Activated gamma-delta T cell treated with anti-CD3 and anti-CD28 coated beads, Interleukin-2, amount 50 U/mL, for 16 hours (primary cell): ENCODE data around the gene XKR3.
"Not testable (repeated sequence)": the region's sequence is repeated elsewhere in the genome, so short reads cannot be mapped to it uniquely, and the experiment has no call there.

Source experiments
- DNase-seq: peaks from one replicate; pipeline ENCODE4 v3.0.0-alpha.2; 2020; ENCODE audit warnings: low read depth

The XKR3 gene

DNA sequence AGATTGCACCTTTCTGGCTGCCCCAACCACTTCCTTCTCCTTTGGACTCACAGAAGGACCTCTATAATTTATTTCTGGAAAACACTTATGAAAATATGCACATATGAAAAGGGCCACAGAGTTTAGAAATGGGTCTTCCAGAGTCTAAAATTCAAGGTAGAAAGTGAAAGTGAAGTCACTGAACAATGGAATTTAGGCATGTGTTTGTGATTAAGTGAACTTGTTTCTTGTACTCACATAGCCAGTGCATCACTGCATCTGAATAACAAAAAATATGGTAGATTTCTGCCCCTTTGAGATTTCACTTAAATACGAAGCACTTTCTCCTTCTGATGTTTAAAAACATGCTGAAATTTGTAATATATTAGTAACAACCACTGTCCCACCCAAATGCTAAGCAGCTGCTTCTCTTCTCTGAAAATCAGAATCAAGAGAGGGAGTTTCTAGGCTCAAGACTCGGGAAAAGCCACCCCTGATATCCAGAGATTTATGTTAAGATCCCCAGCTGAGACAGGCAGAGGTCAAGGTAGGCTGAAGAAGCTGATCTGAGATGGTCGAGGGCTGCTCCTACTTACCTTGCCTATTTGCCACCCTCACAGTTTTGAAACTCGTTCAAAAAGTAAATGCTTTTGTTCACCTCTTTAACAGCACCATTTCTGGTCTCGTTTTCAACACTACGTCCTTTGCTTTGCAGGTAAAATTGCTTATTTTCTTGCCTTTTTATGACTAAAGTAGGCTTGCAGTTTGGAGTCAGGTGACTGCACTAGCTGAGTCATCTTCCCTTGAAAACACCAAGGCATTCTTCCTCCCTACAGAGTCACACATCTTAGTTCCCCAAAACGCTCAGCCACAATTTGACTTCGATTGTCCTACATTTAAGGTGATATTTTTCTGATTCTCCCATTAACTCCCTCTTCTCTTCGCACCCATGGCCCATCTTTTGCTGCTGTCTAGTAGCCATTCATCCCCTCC, at the start of gene XKR3:
Gene XKR3, minus strand, starts transcription at position 696 of the 972 bp plus-strand sequence. CDS start 17,338 bp downstream, outside the sequence.
- DNase-seq = no peak

DNA sequence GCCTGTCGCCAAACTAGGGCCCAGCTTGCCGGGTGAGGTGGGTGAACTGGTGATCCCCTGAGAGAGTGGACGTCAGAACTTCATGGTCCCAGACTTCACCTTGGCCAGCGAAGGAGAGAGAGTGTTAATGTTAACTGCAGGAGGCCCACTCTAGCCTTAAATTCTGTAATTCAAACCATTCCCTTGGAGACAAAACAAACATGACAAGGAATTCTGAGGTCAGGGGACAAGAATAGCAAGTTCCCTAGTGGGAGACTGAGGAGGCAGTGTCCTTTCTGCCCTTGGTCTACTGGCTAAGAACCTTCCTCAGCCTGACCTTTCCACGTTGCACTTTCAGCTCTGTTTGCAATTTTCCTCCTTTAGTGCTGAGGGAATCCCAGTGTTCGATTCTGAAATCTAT, 44.4 kb upstream of the XKR3 start:
- not testable (repeated sequence) for DNase-seq

DNA sequence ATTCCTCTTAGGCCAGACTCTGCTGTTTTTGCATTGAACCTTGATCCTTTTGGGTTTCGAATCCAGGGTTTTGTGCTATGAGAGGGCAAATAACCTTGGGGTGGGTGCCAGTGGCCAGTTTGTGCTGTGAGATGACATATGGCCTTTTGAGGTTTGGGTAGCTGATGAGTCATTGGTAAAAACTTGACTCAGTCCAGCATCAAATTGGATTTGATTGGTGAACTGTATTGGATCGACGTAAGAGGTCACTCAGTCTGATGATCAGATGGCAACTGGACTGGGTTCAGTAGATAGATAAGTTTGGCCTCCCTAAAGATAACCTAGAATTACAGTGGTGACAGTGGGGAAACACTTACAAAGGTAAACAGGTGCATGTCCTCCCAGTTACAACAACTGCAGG, 41.0 kb upstream of the XKR3 start:
- DNase-seq = no peak

DNA sequence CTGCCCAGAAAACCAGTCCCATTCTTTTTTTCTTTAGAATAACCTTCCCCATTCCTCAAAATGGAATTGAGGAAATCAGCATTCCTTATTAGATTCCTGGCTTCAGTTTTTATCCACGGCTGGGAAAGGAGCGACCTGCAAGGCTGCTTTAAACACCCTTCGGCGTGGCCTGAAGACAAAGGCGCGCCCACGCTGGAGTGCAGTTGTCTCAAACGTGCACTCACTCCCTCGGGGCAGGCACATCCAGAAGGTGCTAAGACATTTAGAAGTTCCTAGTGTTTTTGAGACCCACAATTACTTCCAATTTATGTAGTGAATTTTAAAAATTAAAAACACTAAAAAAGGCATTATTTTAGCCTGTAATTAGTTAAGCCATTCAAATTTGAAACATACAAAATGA, 31.6 kb upstream of the XKR3 start:
- not testable (repeated sequence) for DNase-seq

DNA sequence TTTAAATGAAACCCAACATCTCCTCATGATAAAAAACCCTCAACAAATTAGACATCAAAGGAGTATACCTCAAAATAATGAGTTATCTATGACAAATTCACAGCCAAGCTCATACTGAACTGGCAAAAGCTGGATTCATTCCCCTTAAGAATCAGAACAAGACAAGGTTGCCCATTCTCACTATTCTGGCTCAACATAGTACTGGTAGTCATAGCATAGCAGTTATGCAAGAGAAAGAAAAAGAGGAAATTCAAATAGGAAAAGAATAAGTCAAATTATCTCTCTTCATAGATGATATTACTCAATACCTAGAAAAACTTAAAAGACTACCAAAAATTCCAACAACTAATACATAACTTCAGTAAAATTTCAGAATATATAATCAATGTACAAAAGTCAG, 29.4 kb upstream of the XKR3 start:
- no peak for DNase-seq

DNA sequence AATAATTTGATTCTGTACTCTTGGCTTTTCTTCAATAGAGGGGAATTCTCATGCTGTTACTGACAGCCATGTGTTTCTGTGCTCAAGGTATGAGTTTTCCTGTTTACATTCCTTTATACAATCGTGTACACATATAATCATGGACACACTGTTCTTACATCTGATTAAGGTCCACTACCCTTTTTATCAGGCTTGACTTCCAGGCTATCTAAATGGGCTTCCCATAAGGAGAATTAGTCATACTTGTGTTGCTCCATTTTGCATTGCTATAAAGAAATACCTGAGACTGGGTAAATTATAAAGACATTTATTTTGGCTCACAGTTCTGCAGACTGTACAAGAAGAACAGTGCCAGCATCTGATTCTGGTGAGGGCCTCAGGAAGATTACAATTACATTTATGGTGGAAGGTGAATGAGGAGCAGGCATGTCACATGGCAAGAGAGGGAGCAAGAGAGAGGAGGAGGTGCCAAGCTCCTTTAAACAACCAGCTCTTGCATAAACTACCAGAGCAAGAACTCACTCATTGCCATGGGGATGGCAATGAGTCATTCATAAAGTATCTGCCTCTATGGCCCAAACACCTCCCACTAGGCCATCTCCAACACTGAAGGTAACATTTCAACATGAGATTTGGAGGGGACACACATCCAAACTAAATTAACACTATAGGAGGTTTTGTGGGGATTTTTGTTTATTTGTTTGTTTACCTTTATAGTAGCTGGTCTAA, 26.2 kb upstream of the XKR3 start:
- not testable (repeated sequence) for DNase-seq

DNA sequence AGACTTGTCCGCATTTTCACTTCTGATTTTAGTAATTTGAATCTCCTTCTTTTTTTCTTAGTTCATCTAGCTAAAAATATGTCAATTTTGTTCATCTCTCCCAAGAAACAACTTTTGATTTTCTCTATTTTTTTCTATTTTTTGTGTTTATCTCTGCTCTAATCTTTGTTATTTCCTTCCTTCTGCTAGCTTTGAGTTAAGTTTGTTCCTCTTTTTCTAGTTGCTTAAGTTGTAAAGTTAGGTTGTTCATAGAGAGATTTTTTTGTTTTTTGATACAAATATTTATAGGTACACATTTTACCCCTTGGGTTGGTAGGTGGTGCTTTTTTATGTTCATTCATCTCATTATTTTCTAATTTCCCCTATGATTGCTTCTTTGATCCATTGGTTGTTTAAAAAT, 22.1 kb upstream of the XKR3 start:
- no peak for DNase-seq

DNA sequence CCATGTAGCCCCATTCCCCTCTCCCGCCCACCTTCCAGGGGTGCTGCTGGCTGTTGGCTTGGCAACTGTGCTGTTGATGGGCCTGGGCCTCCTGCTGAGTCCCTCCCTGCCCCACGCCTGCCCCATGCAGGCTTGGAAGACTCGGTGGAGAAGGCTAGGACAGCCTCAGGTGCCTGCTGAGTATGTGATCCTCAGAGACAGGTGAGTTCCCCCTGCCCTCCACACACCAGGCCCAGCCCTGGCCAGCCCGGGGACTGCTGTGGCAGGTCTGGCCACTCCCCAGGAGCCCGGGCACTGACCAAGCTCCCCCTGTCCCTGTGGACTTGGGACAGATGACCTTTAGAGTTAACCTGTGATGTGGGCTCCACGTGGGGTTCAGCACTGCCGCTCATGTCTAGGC, 20.7 kb upstream of the XKR3 start:
- DNase-seq = no peak

DNA sequence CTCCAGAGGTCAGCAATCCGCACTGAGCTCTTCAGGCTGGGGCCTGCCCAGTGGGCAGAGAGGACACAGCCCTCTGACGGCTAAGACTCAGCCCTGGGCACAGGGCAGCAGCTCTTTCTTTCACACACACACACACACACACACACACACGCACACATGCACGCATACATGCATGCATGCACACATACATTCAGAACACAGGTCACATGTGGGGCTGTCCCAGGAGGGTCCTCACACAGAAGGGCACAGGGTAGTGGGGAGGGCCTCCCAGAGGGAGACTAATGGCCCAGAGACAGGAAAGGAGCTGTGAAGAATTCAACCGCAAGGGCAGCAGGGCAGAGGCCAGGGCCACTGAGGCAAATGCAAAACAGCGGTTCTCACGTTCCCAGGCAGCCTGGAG, 20.3 kb upstream of the XKR3 start:
- DNase-seq = no peak

DNA sequence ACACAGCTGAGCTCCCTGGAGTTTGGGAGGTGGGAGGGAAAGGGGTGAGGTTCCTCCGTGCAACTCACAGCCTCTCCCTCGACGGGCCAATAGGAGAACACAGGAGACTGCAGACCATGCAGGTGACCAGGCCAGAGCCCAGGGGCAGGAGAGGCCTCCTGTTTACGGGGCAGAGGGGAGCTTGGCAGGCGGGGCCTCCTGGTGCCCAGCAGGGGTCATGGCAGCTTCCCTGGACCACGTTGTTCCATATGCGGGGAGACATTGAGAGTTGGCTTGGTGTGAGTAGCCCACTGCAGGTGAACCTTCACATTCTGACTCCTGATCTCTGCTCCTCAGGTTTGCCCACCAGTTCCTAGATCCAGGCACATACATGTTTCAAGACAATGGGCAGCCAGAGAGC, 19.3 kb upstream of the XKR3 start:
- DNase-seq = no peak

DNA sequence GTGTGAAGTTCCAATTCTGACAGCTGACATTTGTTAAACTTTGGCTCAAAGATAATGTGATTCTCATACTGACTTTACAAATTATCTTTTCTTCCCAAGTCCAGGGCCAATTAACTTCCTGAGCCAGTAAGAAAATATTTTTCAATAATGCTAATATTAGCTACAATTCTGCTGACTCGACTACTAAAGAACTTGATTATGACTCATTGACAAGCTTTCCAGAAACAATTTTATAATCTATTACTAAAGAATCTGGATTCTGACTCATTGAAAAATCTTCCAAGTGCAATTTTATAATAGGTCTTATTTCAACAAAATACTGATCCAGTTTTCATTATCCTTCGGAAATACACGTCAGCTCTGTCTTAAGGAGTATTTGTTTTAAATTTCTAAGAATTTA, 12.9 kb upstream of the XKR3 start:
- DNase-seq = no peak

DNA sequence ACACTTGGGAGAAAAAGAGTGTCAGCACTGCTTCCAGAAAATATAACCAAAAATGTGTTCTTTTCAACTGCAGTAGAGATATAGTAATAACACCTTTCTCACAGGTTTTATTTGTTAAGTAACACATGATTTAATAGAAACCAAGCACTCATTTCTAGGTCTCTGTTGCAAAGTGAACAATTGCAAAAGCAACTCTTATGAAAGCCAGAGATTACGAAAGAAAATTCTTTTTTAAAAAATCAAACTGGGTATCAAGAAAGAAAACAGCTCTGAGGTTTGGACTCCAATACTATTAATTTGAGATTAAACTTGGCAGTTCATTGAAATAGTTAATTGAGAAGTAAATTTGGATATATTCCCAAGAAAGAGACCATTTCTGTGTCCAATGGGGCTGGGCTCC, 9.8 kb upstream of the XKR3 start:
- DNase-seq = no peak

DNA sequence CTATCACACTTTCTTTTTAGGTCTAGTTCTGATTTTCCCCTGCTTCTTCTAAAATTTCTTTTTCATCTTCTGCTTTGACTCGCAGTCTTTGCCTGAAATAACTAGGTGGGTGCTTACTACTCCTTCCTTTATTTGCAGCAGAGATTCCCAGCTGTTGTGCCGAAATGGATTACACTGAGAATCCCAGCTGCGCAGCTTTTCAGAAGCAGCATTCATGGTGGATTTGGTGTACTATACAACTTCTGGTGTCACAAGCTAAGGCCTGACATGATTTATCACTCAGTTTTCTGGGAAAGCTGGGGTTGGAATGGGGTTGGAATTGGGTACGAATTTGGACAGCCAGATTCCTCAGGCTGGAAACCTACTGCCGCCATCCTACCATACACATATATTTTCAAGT, 6.0 kb upstream of the XKR3 start:
- DNase-seq = no peak

DNA sequence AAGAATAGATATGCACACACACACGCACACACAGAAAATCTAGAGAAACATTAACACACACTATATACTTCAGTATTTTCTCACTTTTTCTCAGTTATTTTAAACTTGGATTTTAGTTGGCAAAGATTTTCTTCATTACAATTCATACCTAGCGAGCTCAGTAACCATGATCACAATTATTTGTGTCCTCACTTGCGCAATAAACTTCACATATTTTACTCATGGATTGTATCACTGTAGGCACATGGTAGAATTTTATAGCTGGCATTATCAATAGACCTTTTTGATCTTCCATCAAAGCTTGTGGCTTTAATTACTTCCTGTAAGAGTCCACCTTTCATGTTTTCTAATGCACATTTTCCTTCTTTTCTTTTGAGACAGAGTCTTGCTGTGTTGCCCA, 4.8 kb upstream of the XKR3 start:
- DNase-seq = no peak

DNA sequence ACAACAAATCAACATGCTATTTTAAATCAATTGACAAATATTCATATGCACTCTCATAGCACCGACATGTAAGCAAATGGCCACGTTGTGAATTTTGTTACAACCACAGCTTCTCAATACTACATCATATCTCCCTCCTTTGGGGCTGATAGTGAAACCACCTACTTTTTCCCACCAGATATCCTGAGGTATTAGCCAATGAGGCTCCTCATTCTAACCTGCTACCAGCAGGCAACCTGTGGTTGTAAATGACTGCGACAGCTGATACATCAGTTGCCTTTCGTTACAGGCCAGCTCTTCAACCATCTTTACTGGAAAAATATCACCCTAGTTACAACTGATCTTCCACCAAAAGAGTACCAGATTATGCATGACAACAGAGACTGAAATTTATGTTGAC, 3.7 kb upstream of the XKR3 start:
- no peak for DNase-seq

DNA sequence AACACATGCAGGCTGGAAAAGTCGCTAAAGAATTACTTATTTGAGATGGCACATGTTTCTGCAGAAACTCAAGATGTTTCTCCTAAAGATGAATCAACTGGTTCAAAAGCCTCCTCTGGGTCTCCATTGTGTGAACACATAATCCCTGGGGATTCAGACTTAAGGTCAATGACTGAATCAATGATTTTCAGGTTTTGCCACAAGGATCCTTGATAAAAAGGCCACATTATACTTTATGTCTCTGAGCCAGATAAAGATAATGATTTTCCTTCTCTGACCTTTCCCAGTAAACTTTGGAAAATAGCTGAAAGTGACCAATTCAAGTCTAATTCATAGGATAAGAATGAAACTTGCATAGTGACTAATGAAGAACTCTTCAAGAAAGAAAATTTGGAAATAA, 2.3 kb upstream of the XKR3 start:
- DNase-seq = no peak

DNA sequence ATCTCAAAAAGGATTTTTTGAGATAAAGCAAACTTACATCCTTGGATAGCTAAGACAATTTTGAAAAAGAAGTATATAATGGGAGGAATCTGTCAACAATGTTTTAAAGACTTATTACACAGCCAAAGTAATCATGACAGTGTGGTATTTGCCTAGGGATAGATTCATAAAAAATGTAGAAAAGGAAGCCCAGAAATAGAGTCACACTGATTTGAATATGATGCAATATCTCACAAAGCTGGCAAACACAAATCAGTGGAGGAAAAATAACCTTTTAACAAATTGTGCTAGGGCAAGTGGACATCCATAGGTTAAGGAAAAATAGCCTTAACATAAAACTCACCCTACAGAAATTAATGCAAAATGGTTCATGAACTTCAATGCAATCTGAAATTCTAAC, 6.0 kb downstream of the XKR3 start:
- DNase-seq = no peak

DNA sequence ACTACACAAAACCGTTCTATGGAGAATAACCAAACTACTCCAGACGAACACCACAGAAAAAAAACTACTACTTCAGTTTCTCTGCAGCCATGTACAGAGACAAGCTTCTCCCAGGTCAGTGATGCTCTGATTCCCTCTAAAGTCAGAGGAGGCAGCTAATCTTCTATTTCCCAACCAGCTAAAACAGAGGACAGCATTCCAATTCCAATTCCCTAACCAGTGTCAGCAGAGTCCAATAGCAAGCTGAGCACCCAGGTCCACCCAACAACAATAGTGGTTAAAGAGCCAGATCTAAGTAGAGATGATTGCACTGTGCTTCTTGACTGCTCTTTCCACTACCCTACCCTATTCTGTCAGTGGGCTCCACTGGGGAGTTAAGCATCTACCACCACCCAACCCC, 6.7 kb downstream of the XKR3 start:
- DNase-seq = no peak

DNA sequence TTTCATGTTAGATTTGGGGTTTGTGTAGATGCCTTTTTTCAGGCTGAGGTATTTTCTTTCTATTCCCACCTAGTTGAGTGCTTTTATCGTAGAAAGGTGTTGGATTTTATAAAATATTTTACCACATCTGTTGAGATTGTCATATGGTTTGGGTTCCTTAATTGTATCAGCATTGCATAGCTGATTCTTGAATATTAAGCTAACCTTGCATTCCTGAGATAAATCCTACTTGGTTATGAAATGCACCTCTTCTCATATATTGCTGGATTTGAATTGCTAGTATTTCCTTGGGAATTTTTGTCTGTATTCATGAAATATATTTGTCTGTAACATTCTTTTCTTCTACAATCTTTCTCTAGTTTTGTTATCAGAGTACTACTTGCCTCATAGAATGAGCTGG, 10.1 kb downstream of the XKR3 start:
- DNase-seq = no peak

DNA sequence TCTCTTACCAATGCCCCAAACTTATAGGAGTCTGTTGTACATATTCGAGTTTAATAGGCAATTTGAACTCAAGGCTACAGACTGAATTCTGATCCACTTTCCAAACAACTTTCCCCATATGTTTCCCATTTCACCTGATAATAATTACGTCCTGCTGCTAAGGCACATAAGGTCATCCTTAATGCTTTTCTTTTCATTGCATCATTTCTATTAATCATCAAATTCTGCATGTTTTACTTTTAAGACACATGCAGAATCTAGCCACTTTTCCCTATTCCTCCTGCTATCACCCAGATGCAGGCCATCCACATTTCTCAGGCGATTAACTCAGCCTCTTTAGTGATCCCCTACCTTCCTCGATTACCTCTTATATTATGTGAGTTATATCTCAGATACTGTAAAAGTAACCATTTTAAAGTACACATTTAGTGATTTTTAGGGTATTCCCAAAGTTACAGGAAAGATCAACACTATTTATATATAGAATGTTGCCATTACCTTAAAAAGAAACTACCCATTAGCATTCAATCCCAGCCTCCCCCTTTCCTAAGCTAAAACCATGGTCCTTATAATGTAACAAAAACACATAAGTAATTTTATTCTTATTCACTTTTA, 14.9 kb downstream of the XKR3 start:
- no peak for DNase-seq

DNA sequence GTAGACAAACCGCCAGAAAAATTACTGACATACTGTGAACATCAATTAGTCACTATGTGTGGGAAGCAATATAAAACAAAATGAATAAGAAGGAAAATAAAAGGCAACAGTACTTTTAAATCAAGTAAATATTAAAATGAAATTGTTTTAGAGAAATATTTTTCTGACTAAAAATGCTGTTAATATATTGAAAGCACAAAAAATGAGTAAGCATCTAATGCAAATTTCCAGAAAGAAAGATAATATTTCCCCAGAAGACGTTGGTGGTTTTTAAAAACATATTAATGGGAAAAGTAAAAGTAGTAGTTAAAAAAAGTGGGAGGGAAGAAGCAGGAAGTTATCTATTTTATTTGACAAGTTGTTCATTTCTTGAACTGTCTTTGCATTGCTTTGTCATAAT, 16.5 kb downstream of the XKR3 start:
- DNase-seq = no peak

DNA sequence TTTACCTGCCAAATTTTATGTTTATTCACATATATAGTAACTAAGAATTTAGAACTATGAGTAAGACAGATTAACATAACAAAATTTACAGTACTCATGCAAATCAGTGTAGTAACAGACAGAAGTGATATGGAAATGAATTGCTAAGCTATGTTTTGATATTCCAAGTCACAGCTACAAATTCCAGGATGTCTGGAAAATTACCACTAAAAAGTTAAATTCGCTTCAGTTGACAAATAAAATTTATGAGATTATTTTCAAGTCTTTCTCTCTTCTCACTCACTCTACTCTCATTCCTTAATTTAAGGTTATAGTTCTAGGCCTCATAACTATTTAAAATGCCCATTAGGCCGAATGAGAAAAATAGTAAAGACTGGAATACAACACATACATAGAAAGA, 18.1 kb downstream of the XKR3 start:
- DNase-seq = no peak

DNA sequence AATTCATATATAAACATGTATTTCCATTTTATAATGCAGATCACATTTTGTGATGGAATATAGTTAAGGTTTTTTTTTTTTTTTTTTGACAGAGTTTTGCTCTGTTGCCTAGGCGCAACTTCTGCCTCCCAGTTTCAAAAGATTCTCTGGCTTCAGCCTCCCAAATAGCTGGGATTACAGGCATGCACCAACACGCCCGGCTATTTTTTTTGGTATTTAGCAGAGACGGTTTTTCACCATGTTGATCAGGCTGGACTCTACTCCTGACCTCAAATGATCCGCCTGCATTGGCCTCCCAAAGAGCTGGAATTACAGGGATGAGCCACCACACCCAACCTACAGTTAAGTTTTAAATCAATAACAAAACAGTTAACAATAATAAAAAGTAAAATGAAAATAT, 18.8 kb downstream of the XKR3 start:
- DNase-seq = no peak
